ENCODE results near the gene ULK4.
"Not testable (repeated sequence)": the region's sequence is repeated elsewhere in the genome, so short reads cannot be mapped to it uniquely, and the experiment has no call there.

Gene ULK4

GRCh38 chr3:41872157-41872556, 89.7 kb downstream of the ULK4 start:
- no peaks in the 10 kb centered on the region for H3K27me3 ChIP-seq (ENCODE audit: control insufficient read depth in 1 of 2, insufficient read depth in 2 of 2, low read length in 2 of 2)
- no peaks in the 10 kb centered on the region for H3K36me3 ChIP-seq (ENCODE audit: control insufficient read depth in 2 of 2, insufficient read depth in 2 of 2, low read length in 2 of 2)
- no peak overlapping the region for H3K27ac ChIP-seq (ENCODE audit: low read length)
- H3K4me3 ChIP-seq (ENCODE audit: low read length in 2 of 2), result no peak overlapping the region
- no peaks in the 10 kb centered on the region for H3K4me1 ChIP-seq (ENCODE audit: control insufficient read depth, insufficient read depth, low read length)
- no peaks in the 10 kb centered on the region for H3K9me3 ChIP-seq (ENCODE audit: control insufficient read depth in 2 of 2, low read length in 2 of 2)
- no peak overlapping the region for H3K9ac ChIP-seq (ENCODE audit: low read length in 2 of 2)

- no peaks in the 10 kb centered on the region for H3K9me3 ChIP-seq (ENCODE audit: control insufficient read depth in 2 of 2, low read length in 2 of 2)
- no peak overlapping the region for H3K27ac ChIP-seq (ENCODE audit: low read length)
- H3K4me3 ChIP-seq (ENCODE audit: low read length in 2 of 2), result no peak overlapping the region
- no peak overlapping the region for H3K9ac ChIP-seq (ENCODE audit: low read length in 2 of 2)
- H3K27me3 ChIP-seq (ENCODE audit: control insufficient read depth in 1 of 2, insufficient read depth in 2 of 2, low read length in 2 of 2), result no peaks in the 10 kb centered on the region
- no peaks in the 10 kb centered on the region for H3K36me3 ChIP-seq (ENCODE audit: control insufficient read depth in 2 of 2, insufficient read depth in 2 of 2, low read length in 2 of 2)
- H3K4me1 ChIP-seq (ENCODE audit: control insufficient read depth, insufficient read depth, low read length), result no peaks in the 10 kb centered on the region
Observed at GRCh38 chr3:41867533-41867932, 94.4 kb downstream of the ULK4 start.

- Histone ChIP-seq H3K36me3 (ENCODE audit: control insufficient read depth in 2 of 2, insufficient read depth in 2 of 2, low read length in 2 of 2) (no peaks in the 10 kb centered on the region), H3K27ac (ENCODE audit: low read length) (no peak overlapping the region), H3K9me3 (ENCODE audit: control insufficient read depth in 2 of 2, low read length in 2 of 2) (no peaks in the 10 kb centered on the region), H3K9ac (ENCODE audit: low read length in 2 of 2) (no peak overlapping the region), H3K27me3 (ENCODE audit: control insufficient read depth in 1 of 2, insufficient read depth in 2 of 2, low read length in 2 of 2) (no peaks in the 10 kb centered on the region), H3K4me3 (ENCODE audit: low read length in 2 of 2) (no peak overlapping the region), H3K4me1 (ENCODE audit: control insufficient read depth, insufficient read depth, low read length) (no peaks in the 10 kb centered on the region)
Observed at GRCh38 chr3:41866298-41866697, 95.6 kb downstream of the ULK4 start.

GRCh38 chr3:41863024-41863423, 98.9 kb downstream of the ULK4 start:
- H3K27me3 ChIP-seq (ENCODE audit: control insufficient read depth in 1 of 2, insufficient read depth in 2 of 2, low read length in 2 of 2), result no peaks in the 10 kb centered on the region
- H3K9me3 ChIP-seq (ENCODE audit: control insufficient read depth in 2 of 2, low read length in 2 of 2), result no peaks in the 10 kb centered on the region

GRCh38 chr3:41860489-41860888, 101.4 kb downstream of the ULK4 start:
- not testable (repeated sequence) for H3K9ac ChIP-seq (ENCODE audit: low read length in 2 of 2); H3K27ac ChIP-seq (ENCODE audit: low read length); H3K4me3 ChIP-seq (ENCODE audit: low read length in 2 of 2); H3K36me3 ChIP-seq (ENCODE audit: control insufficient read depth in 2 of 2, insufficient read depth in 2 of 2, low read length in 2 of 2); H3K27me3 ChIP-seq (ENCODE audit: control insufficient read depth in 1 of 2, insufficient read depth in 2 of 2, low read length in 2 of 2); H3K9me3 ChIP-seq (ENCODE audit: control insufficient read depth in 2 of 2, low read length in 2 of 2); H3K4me1 ChIP-seq (ENCODE audit: control insufficient read depth, insufficient read depth, low read length)

More at GRCh38 chr3:41863024-41863423, 98.9 kb downstream of the ULK4 start:
- no peak overlapping the region for H3K4me3 ChIP-seq (ENCODE audit: low read length in 2 of 2)
- H3K36me3 ChIP-seq (ENCODE audit: control insufficient read depth in 2 of 2, insufficient read depth in 2 of 2, low read length in 2 of 2), result no peaks in the 10 kb centered on the region
- H3K27ac ChIP-seq (ENCODE audit: low read length), result no peak overlapping the region
- no peaks in the 10 kb centered on the region for H3K4me1 ChIP-seq (ENCODE audit: control insufficient read depth, insufficient read depth, low read length)
- H3K9ac ChIP-seq (ENCODE audit: low read length in 2 of 2), result no peak overlapping the region

GRCh38 chr3:41854956-41855355, 106.9 kb downstream of the ULK4 start:
- no peaks in the 10 kb centered on the region for H3K36me3 ChIP-seq (ENCODE audit: control insufficient read depth in 2 of 2, insufficient read depth in 2 of 2, low read length in 2 of 2)
- H3K9me3 ChIP-seq (ENCODE audit: control insufficient read depth in 2 of 2, low read length in 2 of 2), result no peaks in the 10 kb centered on the region
- no peaks in the 10 kb centered on the region for H3K4me1 ChIP-seq (ENCODE audit: control insufficient read depth, insufficient read depth, low read length)
- H3K9ac ChIP-seq (ENCODE audit: low read length in 2 of 2), result no peak overlapping the region
- H3K27me3 ChIP-seq (ENCODE audit: control insufficient read depth in 1 of 2, insufficient read depth in 2 of 2, low read length in 2 of 2), result no peaks in the 10 kb centered on the region
- no peak overlapping the region for H3K27ac ChIP-seq (ENCODE audit: low read length)
- no peak overlapping the region for H3K4me3 ChIP-seq (ENCODE audit: low read length in 2 of 2)

- no peak overlapping the region for H3K9ac ChIP-seq (ENCODE audit: low read length in 2 of 2)
- H3K9me3 ChIP-seq (ENCODE audit: control insufficient read depth in 2 of 2, low read length in 2 of 2), result no peaks in the 10 kb centered on the region
- no peaks in the 10 kb centered on the region for H3K4me1 ChIP-seq (ENCODE audit: control insufficient read depth, insufficient read depth, low read length)
- no peaks in the 10 kb centered on the region for H3K36me3 ChIP-seq (ENCODE audit: control insufficient read depth in 2 of 2, insufficient read depth in 2 of 2, low read length in 2 of 2)
- H3K27me3 ChIP-seq (ENCODE audit: control insufficient read depth in 1 of 2, insufficient read depth in 2 of 2, low read length in 2 of 2), result no peaks in the 10 kb centered on the region
- H3K4me3 ChIP-seq (ENCODE audit: low read length in 2 of 2), result no peak overlapping the region
- no peak overlapping the region for H3K27ac ChIP-seq (ENCODE audit: low read length)
Observed at GRCh38 chr3:41853540-41854196, 108.2 kb downstream of the ULK4 start.

- H3K9me3 ChIP-seq (ENCODE audit: control insufficient read depth in 2 of 2, low read length in 2 of 2), result no peaks in the 10 kb centered on the region
- H3K4me1 ChIP-seq (ENCODE audit: control insufficient read depth, insufficient read depth, low read length), result no peaks in the 10 kb centered on the region
- no peaks in the 10 kb centered on the region for H3K36me3 ChIP-seq (ENCODE audit: control insufficient read depth in 2 of 2, insufficient read depth in 2 of 2, low read length in 2 of 2)
- no peak overlapping the region for H3K4me3 ChIP-seq (ENCODE audit: low read length in 2 of 2)
- H3K9ac ChIP-seq (ENCODE audit: low read length in 2 of 2), result no peak overlapping the region
- no peak overlapping the region for H3K27ac ChIP-seq (ENCODE audit: low read length)
- no peaks in the 10 kb centered on the region for H3K27me3 ChIP-seq (ENCODE audit: control insufficient read depth in 1 of 2, insufficient read depth in 2 of 2, low read length in 2 of 2)
Observed at GRCh38 chr3:41848753-41849574, 112.9 kb downstream of the ULK4 start.

GRCh38 chr3:41847679-41848078, 114.2 kb downstream of the ULK4 start:
- no peak overlapping the region for H3K4me3 ChIP-seq (ENCODE audit: low read length in 2 of 2)
- H3K27ac ChIP-seq (ENCODE audit: low read length), result no peak overlapping the region
- H3K4me1 ChIP-seq (ENCODE audit: control insufficient read depth, insufficient read depth, low read length), result no peaks in the 10 kb centered on the region
- H3K36me3 ChIP-seq (ENCODE audit: control insufficient read depth in 2 of 2, insufficient read depth in 2 of 2, low read length in 2 of 2), result no peaks in the 10 kb centered on the region
- H3K27me3 ChIP-seq (ENCODE audit: control insufficient read depth in 1 of 2, insufficient read depth in 2 of 2, low read length in 2 of 2), result no peaks in the 10 kb centered on the region
- H3K9me3 ChIP-seq (ENCODE audit: control insufficient read depth in 2 of 2, low read length in 2 of 2), result no peaks in the 10 kb centered on the region
- H3K9ac ChIP-seq (ENCODE audit: low read length in 2 of 2), result no peak overlapping the region

- no peaks in the 10 kb centered on the region for H3K36me3 ChIP-seq (ENCODE audit: control insufficient read depth in 2 of 2, insufficient read depth in 2 of 2, low read length in 2 of 2)
- H3K9ac ChIP-seq (ENCODE audit: low read length in 2 of 2), result no peak overlapping the region
- H3K4me1 ChIP-seq (ENCODE audit: control insufficient read depth, insufficient read depth, low read length), result no peaks in the 10 kb centered on the region
- H3K27me3 ChIP-seq (ENCODE audit: control insufficient read depth in 1 of 2, insufficient read depth in 2 of 2, low read length in 2 of 2), result no peaks in the 10 kb centered on the region
- H3K9me3 ChIP-seq (ENCODE audit: control insufficient read depth in 2 of 2, low read length in 2 of 2), result no peaks in the 10 kb centered on the region
- H3K27ac ChIP-seq (ENCODE audit: low read length), result no peak overlapping the region
- no peak overlapping the region for H3K4me3 ChIP-seq (ENCODE audit: low read length in 2 of 2)
Observed at GRCh38 chr3:41846850-41847249, 115.1 kb downstream of the ULK4 start.

- Histone ChIP-seq H3K27me3 (ENCODE audit: control insufficient read depth in 1 of 2, insufficient read depth in 2 of 2, low read length in 2 of 2) (no peaks in the 10 kb centered on the region), H3K4me1 (ENCODE audit: control insufficient read depth, insufficient read depth, low read length) (no peaks in the 10 kb centered on the region), H3K27ac (ENCODE audit: low read length) (no peak overlapping the region), H3K4me3 (ENCODE audit: low read length in 2 of 2) (no peak overlapping the region), H3K9ac (ENCODE audit: low read length in 2 of 2) (no peak overlapping the region), H3K36me3 (ENCODE audit: control insufficient read depth in 2 of 2, insufficient read depth in 2 of 2, low read length in 2 of 2) (no peaks in the 10 kb centered on the region), H3K9me3 (ENCODE audit: control insufficient read depth in 2 of 2, low read length in 2 of 2) (no peaks in the 10 kb centered on the region)
Observed at GRCh38 chr3:41845826-41846225, 116.1 kb downstream of the ULK4 start.

All from stomach smooth muscle (tissue), 2 donors.